Keratinocyte (primary cell): ENCODE results near the gene KCNMA1. TPM values are rescaled to one million over a fixed set of nuclear protein-coding genes. Genes with fewer than 3 reads are reported as not detected.

Source experiments
- DNase-seq: peaks from one replicate; pipeline ENCODE4 v3.0.0-alpha.2; 2011; ENCODE audit warnings: low read depth, missing footprints, low spot score
- FAIRE-seq: peaks from 2 replicates; lab custom pipeline; 2011; peaks lifted over from hg19 to GRCh38; lab: Jason Lieb, UNC
- H2AFZ ChIP-seq: 2 replicates; pipeline ENCODE4 v1.6.0; 2012; ENCODE audit warnings: low read length, control low read depth, inconsistent platforms; ENCODE audit not compliant: control insufficient read depth
- H3K27ac ChIP-seq: 2 replicates; pipeline ENCODE4 v1.5.1; 2011; ENCODE audit warnings: low read length; ENCODE audit not compliant: control insufficient read depth, insufficient read depth
- H3K27me3 ChIP-seq: 3 replicates; pipeline ENCODE4 v1.6.0; 2011; ENCODE audit warnings: low read length; ENCODE audit not compliant: control insufficient read depth, insufficient read depth; ENCODE audit errors: extremely low read depth
- H3K36me3 ChIP-seq, 2 experiments: 2 replicates in 1 of 2; 3 replicates in 1 of 2; pipeline ENCODE4 v1.5.1; 2011; ENCODE audit warnings: low read length in 2 of 2, mild to moderate bottlenecking in 1 of 2; ENCODE audit not compliant: control insufficient read depth in 2 of 2, insufficient read depth in 2 of 2; ENCODE audit errors: extremely low read depth in 1 of 2
- H3K4me1 ChIP-seq: 3 replicates; pipeline ENCODE4 v1.5.1; 2011; ENCODE audit warnings: low read length; ENCODE audit not compliant: control insufficient read depth, insufficient read depth; ENCODE audit errors: extremely low read depth
- H3K4me2 ChIP-seq: 3 replicates; pipeline ENCODE4 v1.6.0; 2011; ENCODE audit warnings: low read depth, low read length; ENCODE audit not compliant: control insufficient read depth, insufficient read depth; ENCODE audit errors: extremely low read depth
- H3K4me3 ChIP-seq, 3 experiments: fragments of 200-600 bp in 1 of 3; sonication (generic) in 1 of 3; 2 replicates in 2 of 3; 3 replicates in 1 of 3; pipeline ENCODE4 v1.5.1; 2011 to 2016; ENCODE audit warnings: low read length in 3 of 3, mild to moderate bottlenecking in 3 of 3, control low read depth in 2 of 3, inconsistent platforms in 1 of 3, low read depth in 1 of 3, mixed read lengths in 1 of 3, mixed run types in 1 of 3, moderate library complexity in 1 of 3; ENCODE audit not compliant: control insufficient read depth in 2 of 3, insufficient read depth in 2 of 3; ENCODE audit errors: extremely low read depth in 1 of 3
- H3K79me2 ChIP-seq: 2 replicates; pipeline ENCODE4 v1.6.0; 2012; ENCODE audit warnings: low read length; ENCODE audit not compliant: control insufficient read depth, insufficient read depth
- H3K9ac ChIP-seq: 3 replicates; pipeline ENCODE4 v1.6.0; 2011; ENCODE audit warnings: low read length; ENCODE audit not compliant: control insufficient read depth, insufficient read depth; ENCODE audit errors: extremely low read depth
- H3K9me1 ChIP-seq: 3 replicates; pipeline ENCODE4 v1.6.0; 2011; ENCODE audit warnings: low read length; ENCODE audit not compliant: control insufficient read depth, insufficient read depth; ENCODE audit errors: extremely low read depth
- H3K9me3 ChIP-seq: 2 replicates; pipeline ENCODE4 v1.5.1; 2012; ENCODE audit warnings: low read depth, low read length; ENCODE audit not compliant: control insufficient read depth
- H4K20me1 ChIP-seq: 3 replicates; pipeline ENCODE4 v1.6.0; 2011; ENCODE audit warnings: low read length; ENCODE audit not compliant: control insufficient read depth, insufficient read depth; ENCODE audit errors: extremely low read depth
- CTCF ChIP-seq, 3 experiments: IDR thresholded peaks in 1 of 3; conservative IDR thresholded peaks in 1 of 3; optimal IDR thresholded peaks in 1 of 3; 2 replicates in 2 of 3; 3 replicates in 1 of 3; pipeline versions ENCODE3 to v1.5.1; 2011; ENCODE audit warnings: low read length in 3 of 3, mild to moderate bottlenecking in 3 of 3, moderate library complexity in 2 of 3, control low read depth in 1 of 3, inconsistent platforms in 1 of 3; ENCODE audit not compliant: insufficient read depth in 2 of 3; ENCODE audit errors: extremely low read depth in 1 of 3
- EZH2 ChIP-seq: IDR thresholded peaks from one replicate; pipeline ENCODE4 v1.6.1; 2012; ENCODE audit warnings: inconsistent platforms, mild to moderate bottlenecking, low read length, moderate library complexity
- dilution Hi-C: fragments of 300-500 bp; cut with MboI; formaldehyde crosslinking; loops from one replicate; pipeline ENCODE4 v1.7.0; 2020; ENCODE audit warnings: low sequenced_read_pairs; ENCODE audit not compliant: extremely low pct_ligation_motif_present
- polyA plus RNA-seq, 5 experiments: library from polyadenylated mRNA; depleted of rRNA in 3 of 5; stranded (reverse) in 3 of 5; stranded (forward) in 1 of 5; unstranded in 1 of 5; fragments of >200 nt; gene quantifications; 1 replicate in 1 of 5; 2 replicates in 3 of 5; 3 replicates in 1 of 5; pipeline versions ENCODE4 v1.2.1 to v1.2.3, GENCODE V29; 2011 to 2012; ENCODE audit warnings: missing spikeins in 2 of 5, low read depth in 1 of 5, low replicate concordance in 1 of 5
- small RNA-seq, 3 experiments: library from RNA; depleted of rRNA; stranded (forward); fragments of <200 nt; gene quantifications; one replicate each; pipeline ENCODE3, GENCODE V24; 2012; ENCODE audit warnings: low read depth in 3 of 3, low replicate concordance in 1 of 3; ENCODE audit not compliant: insufficient read length in 3 of 3

Gene KCNMA1
- polyA plus RNA-seq, 1 donor (not counting 4 experiments of a cell fraction or from before 2014, with no cell fraction given): 6.3 TPM

- Histone ChIP-seq H3K4me3 (no peak overlapping the region), H3K4me2 (no peak overlapping the region), H3K9me1 (no peaks in the 10 kb centered on the region), H3K9me3 (no peaks in the 10 kb centered on the region), H3K36me3 (no peaks in the 10 kb centered on the region), H3K9ac (no peak overlapping the region), H3K79me2 (no peaks in the 10 kb centered on the region), H4K20me1 (no peaks in the 10 kb centered on the region), H3K27me3 (no peaks in the 10 kb centered on the region), H2AFZ (no peak overlapping the region), H3K4me1 (no peaks in the 10 kb centered on the region), H3K27ac (no peak overlapping the region)
- DNase-seq (no peak), FAIRE-seq (no peak)
- dilution Hi-C loops: no loop called here
- TF ChIP-seq EZH2: no peak
- TF ChIP-seq CTCF (optimal IDR thresholded peaks at IDR 0.05 in 1 of 3, IDR thresholded peaks at IDR 0.05 in 1 of 3, conservative IDR thresholded peaks at IDR 0.05 in 1 of 3; ENCODE audit: extremely low read depth in 1 of 3, insufficient read depth in 2 of 3, low read length in 3 of 3): no peak
These were observed 807.4 kb downstream of the KCNMA1 start for GRCh38 chr10:76830218-76830617.

GRCh38 chr10:76829724-76830123 is 807.9 kb downstream of the KCNMA1 start:
- no peak for FAIRE-seq
- TF ChIP-seq CTCF (optimal IDR thresholded peaks at IDR 0.05 in 1 of 3, IDR thresholded peaks at IDR 0.05 in 1 of 3, conservative IDR thresholded peaks at IDR 0.05 in 1 of 3; ENCODE audit: extremely low read depth in 1 of 3, insufficient read depth in 2 of 3, low read length in 3 of 3): no peak
- no peak for TF ChIP-seq EZH2
- H3K9ac ChIP-seq: no peak overlapping the region
- no peak overlapping the region for H2AFZ ChIP-seq
- no peaks in the 10 kb centered on the region for H3K9me1 ChIP-seq
- no peaks in the 10 kb centered on the region for H3K79me2 ChIP-seq
- DNase-seq: no peak
- H3K4me3 ChIP-seq: no peak overlapping the region
- dilution Hi-C loops: no loop called here
- H3K9me3 ChIP-seq: no peaks in the 10 kb centered on the region
- H3K27ac ChIP-seq: no peak overlapping the region
- H3K4me2 ChIP-seq: no peak overlapping the region
- H4K20me1 ChIP-seq: no peaks in the 10 kb centered on the region
- H3K27me3 ChIP-seq: no peaks in the 10 kb centered on the region
- no peaks in the 10 kb centered on the region for H3K4me1 ChIP-seq
- H3K36me3 ChIP-seq: no peaks in the 10 kb centered on the region

Small RNAs within 50 kb of the gene (small RNA-seq; reads per million reads assigned to genes)
- 0 reads per million in 3 experiments for gene ATP5MC1P8
- gene COX6CP15: 0 reads per million in 3 experiments
- 0 reads per million in 3 experiments for gene RF00322
- gene RNA5SP321: 0.27 to 24.4 (median 20.3) reads per million in 3 experiments
